ENCODE results near the gene ITGA8. TPM values are rescaled to one million over a fixed set of nuclear protein-coding genes. Genes with fewer than 3 reads are reported as not detected.

Gene ITGA8
- total and polyA plus RNA-seq, 9 of the 15 experiments (the other 6 are each of a cell fraction or from before 2014, with no cell fraction given) = 0.01 to 0.07 (median 0.04) TPM; not detected in 5

DNA sequence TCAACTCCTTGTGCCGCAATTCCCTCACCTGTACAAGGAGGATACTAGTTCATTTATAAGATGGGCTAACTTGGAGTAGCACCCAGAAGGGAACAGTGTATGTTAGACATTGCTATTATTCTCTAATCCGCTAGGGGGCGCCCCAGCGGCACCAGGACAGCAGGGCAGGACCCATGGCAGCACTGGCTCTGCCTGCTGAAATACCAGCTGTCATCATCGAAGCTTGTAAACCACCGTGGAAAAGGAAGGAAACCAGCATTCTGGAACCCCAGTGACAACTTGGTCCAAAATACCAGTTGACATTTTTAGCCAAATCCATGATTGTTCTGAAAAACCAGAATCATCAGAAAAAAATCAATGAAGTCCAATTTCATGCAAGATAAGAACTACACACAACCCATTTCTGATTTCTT, 134.4 kb downstream of the ITGA8 start (continued):
- no peak for TF ChIP-seq TEAD2 (tag; IDR thresholded peaks at IDR 0.05)
- TF ChIP-seq, protein P1, sequence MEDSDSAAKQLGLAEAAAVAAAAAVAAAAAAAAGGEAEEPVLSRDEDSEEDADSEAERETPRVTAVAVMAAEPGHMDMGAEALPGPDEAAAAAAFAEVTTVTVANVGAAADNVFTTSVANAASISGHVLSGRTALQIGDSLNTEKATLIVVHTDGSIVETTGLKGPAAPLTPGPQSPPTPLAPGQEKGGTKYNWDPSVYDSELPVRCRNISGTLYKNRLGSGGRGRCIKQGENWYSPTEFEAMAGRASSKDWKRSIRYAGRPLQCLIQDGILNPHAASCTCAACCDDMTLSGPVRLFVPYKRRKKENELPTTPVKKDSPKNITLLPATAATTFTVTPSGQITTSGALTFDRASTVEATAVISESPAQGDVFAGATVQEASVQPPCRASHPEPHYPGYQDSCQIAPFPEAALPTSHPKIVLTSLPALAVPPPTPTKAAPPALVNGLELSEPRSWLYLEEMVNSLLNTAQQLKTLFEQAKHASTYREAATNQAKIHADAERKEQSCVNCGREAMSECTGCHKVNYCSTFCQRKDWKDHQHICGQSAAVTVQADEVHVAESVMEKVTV (CRISPR knock-in tag; IDR thresholded peaks at IDR 0.05) = peak; percentile 75
- TF ChIP-seq U2AF2 (optimal IDR thresholded peaks at IDR 0.05; ENCODE audit: low read depth, low read length) = no peak
- no peak for TF ChIP-seq ZBTB1 (CRISPR knock-in tag; IDR thresholded peaks at IDR 0.05; ENCODE audit: borderline replicate concordance, low read depth)
- no peak for TF ChIP-seq FOXK2 (conservative IDR thresholded peaks at IDR 0.05 in 1 of 2, IDR thresholded peaks at IDR 0.05 in 1 of 2; ENCODE audit: low read depth in 2 of 2)
- TF ChIP-seq, protein P2, sequence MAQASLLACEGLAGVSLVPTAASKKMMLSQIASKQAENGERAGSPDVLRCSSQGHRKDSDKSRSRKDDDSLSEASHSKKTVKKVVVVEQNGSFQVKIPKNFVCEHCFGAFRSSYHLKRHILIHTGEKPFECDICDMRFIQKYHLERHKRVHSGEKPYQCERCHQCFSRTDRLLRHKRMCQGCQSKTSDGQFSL (CRISPR knock-in tag; IDR thresholded peaks at IDR 0.05) = no peak
- TF ChIP-seq, protein P2 (tag; IDR thresholded peaks at IDR 0.05) = no peak
- TF ChIP-seq, protein P3, sequence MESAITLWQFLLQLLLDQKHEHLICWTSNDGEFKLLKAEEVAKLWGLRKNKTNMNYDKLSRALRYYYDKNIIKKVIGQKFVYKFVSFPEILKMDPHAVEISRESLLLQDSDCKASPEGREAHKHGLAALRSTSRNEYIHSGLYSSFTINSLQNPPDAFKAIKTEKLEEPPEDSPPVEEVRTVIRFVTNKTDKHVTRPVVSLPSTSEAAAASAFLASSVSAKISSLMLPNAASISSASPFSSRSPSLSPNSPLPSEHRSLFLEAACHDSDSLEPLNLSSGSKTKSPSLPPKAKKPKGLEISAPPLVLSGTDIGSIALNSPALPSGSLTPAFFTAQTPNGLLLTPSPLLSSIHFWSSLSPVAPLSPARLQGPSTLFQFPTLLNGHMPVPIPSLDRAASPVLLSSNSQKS (CRISPR knock-in tag; IDR thresholded peaks at IDR 0.05) = no peak
- TF ChIP-seq XRCC3 (IDR thresholded peaks at IDR 0.05) = no peak
- TF ChIP-seq, protein P4, sequence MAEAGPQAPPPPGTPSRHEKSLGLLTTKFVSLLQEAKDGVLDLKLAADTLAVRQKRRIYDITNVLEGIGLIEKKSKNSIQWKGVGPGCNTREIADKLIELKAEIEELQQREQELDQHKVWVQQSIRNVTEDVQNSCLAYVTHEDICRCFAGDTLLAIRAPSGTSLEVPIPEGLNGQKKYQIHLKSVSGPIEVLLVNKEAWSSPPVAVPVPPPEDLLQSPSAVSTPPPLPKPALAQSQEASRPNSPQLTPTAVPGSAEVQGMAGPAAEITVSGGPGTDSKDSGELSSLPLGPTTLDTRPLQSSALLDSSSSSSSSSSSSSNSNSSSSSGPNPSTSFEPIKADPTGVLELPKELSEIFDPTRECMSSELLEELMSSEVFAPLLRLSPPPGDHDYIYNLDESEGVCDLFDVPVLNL (CRISPR knock-in tag; IDR thresholded peaks at IDR 0.05; ENCODE audit: low read depth) = no peak
- TF ChIP-seq MAZ (CRISPR knock-in tag; conservative IDR thresholded peaks at IDR 0.05 in 1 of 2, IDR thresholded peaks at IDR 0.05 in 1 of 2) = no peak
- no peak for TF ChIP-seq WHSC1 (IDR thresholded peaks at IDR 0.05; ENCODE audit: low read length)
- TF ChIP-seq, protein P5, sequence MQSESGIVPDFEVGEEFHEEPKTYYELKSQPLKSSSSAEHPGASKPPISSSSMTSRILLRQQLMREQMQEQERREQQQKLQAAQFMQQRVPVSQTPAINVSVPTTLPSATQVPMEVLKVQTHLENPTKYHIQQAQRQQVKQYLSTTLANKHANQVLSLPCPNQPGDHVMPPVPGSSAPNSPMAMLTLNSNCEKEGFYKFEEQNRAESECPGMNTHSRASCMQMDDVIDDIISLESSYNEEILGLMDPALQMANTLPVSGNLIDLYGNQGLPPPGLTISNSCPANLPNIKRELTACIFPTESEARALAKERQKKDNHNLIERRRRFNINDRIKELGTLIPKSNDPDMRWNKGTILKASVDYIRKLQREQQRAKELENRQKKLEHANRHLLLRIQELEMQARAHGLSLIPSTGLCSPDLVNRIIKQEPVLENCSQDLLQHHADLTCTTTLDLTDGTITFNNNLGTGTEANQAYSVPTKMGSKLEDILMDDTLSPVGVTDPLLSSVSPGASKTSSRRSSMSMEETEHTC (IDR thresholded peaks at IDR 0.05) = no peak
- TF ChIP-seq ZNF830 (CRISPR knock-in tag; IDR thresholded peaks at IDR 0.05) = no peak
- TF ChIP-seq FOXK1 (CRISPR knock-in tag; IDR thresholded peaks at IDR 0.05; ENCODE audit: borderline replicate concordance) = no peak
- TF ChIP-seq MCM3 (IDR thresholded peaks at IDR 0.05) = no peak
- TF ChIP-seq, protein P6, sequence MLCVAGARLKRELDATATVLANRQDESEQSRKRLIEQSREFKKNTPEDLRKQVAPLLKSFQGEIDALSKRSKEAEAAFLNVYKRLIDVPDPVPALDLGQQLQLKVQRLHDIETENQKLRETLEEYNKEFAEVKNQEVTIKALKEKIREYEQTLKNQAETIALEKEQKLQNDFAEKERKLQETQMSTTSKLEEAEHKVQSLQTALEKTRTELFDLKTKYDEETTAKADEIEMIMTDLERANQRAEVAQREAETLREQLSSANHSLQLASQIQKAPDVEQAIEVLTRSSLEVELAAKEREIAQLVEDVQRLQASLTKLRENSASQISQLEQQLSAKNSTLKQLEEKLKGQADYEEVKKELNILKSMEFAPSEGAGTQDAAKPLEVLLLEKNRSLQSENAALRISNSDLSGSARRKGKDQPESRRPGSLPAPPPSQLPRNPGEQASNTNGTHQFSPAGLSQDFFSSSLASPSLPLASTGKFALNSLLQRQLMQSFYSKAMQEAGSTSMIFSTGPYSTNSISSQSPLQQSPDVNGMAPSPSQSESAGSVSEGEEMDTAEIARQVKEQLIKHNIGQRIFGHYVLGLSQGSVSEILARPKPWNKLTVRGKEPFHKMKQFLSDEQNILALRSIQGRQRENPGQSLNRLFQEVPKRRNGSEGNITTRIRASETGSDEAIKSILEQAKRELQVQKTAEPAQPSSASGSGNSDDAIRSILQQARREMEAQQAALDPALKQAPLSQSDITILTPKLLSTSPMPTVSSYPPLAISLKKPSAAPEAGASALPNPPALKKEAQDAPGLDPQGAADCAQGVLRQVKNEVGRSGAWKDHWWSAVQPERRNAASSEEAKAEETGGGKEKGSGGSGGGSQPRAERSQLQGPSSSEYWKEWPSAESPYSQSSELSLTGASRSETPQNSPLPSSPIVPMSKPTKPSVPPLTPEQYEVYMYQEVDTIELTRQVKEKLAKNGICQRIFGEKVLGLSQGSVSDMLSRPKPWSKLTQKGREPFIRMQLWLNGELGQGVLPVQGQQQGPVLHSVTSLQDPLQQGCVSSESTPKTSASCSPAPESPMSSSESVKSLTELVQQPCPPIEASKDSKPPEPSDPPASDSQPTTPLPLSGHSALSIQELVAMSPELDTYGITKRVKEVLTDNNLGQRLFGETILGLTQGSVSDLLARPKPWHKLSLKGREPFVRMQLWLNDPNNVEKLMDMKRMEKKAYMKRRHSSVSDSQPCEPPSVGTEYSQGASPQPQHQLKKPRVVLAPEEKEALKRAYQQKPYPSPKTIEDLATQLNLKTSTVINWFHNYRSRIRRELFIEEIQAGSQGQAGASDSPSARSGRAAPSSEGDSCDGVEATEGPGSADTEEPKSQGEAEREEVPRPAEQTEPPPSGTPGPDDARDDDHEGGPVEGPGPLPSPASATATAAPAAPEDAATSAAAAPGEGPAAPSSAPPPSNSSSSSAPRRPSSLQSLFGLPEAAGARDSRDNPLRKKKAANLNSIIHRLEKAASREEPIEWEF (CRISPR knock-in tag; IDR thresholded peaks at IDR 0.05) = no peak
